Right lobe of liver (tissue), 6 donors: ENCODE data around the gene CFAP46. TPM values are rescaled to one million over a fixed set of nuclear protein-coding genes. Genes with fewer than 3 reads are reported as not detected.

Source experiments
- ATAC-seq, 4 donors: fragments of 200-7000 bp; cut with Tn5 transposase; one replicate each; pipeline ENCODE4 v1.9.1; 2020; ENCODE audit warnings: mild to moderate bottlenecking in 4 of 4, moderate library complexity in 4 of 4
- DNase-seq, 3 donors: peaks; one replicate each; pipeline ENCODE4 v3.0.0-alpha.2; 2020
- H3K27ac ChIP-seq, 3 donors: fragments of 200-600 bp; one replicate each; pipeline ENCODE4 v1.8.0; 2022
- H3K27me3 ChIP-seq, 2 donors: fragments of 200-600 bp; one replicate each; pipeline ENCODE4 v1.8.0; 2022
- H3K36me3 ChIP-seq, 4 donors: fragments of 200-600 bp; sonication (generic) in 1 of 4; one replicate each; pipeline versions ENCODE4 v1.5.1 to v1.8.0; 2017 to 2022; ENCODE audit warnings: control low read depth in 1 of 4
- H3K4me1 ChIP-seq, 4 donors: fragments of 200-600 bp; sonication (generic) in 1 of 4; one replicate each; pipeline versions ENCODE4 v1.5.1 to v1.8.0; 2017 to 2022; ENCODE audit warnings: control low read depth in 1 of 4
- H3K4me3 ChIP-seq, 3 donors: fragments of 200-600 bp; one replicate each; pipeline ENCODE4 v1.8.0; 2022
- H3K9me3 ChIP-seq, 4 donors: fragments of 200-600 bp; sonication (generic) in 1 of 4; one replicate each; pipeline versions ENCODE4 v1.5.1 to v1.8.0; 2017 to 2022; ENCODE audit warnings: control low read depth in 1 of 4
- CTCF ChIP-seq, 4 donors: fragments of 200-600 bp in 3 of 4; fragments of 450-650 bp in 1 of 4; IDR thresholded peaks; one replicate each; pipeline versions ENCODE4 v1.5.1 to v1.8.0; 2016 to 2022; ENCODE audit warnings: antibody characterized with exemption in 4 of 4, mild to moderate bottlenecking in 2 of 4
- POLR2A ChIP-seq: fragments of 450-650 bp; IDR thresholded peaks from one replicate; pipeline ENCODE4 v1.6.1; 2017; ENCODE audit warnings: antibody characterized with exemption, mild to moderate bottlenecking
- WGBS: methylation state at CpG from one replicate; pipeline ENCODE4 v1.1.6; 2018; ENCODE audit warnings: low coverage, low lambda C conversion rate; ENCODE audit not compliant: insufficient coverage; ENCODE audit errors: missing lambda C conversion rate; 5-methylcytosine and 5-hydroxymethylcytosine counted together
- intact Hi-C, 2 donors: fragments of 100-400 bp; cut with DNase I; formaldehyde crosslinking; loops; one replicate each; pipeline versions ENCODE4 v1.11.2 to v1.14.1; 2022
- total RNA-seq, 6 experiments: library from RNA; depleted of rRNA in 2 of 6; stranded (reverse); fragments of >200 nt in 2 of 6; fragmentation: NEBNext Ultra II Directional in 3 of 6; extraction: Animal tissue kit (Norgen Biotek cat#: 25700) in 3 of 6; gene quantifications; one replicate each; pipeline versions ENCODE4 v1.1.0 to v1.2.4, GENCODE V29; 2016 to 2023
- donor health status: DM: no; HTN: yes; CAD: no.
- donor health status: DM: no; HTN: no; CAD: no.
- donor health status: DM: no; HTN: no; CAD: no.
- donor health status: DM: no; HTN: yes; CAD: no.
- donor health status: DM: no; HTN: yes; CAD: no.

The CFAP46 gene
- total RNA-seq, 6 experiments from 2014 or later, result 0.16 to 0.67 (median 0.32) TPM

GRCh38 chr10:132989476-132990415, 47.4 kb upstream of the CFAP46 start:
- peak in 2 of 3 donors; percentile 13 to 47 for DNase-seq
- H3K27me3 ChIP-seq, result no peaks in the 10 kb centered on the region

DNA sequence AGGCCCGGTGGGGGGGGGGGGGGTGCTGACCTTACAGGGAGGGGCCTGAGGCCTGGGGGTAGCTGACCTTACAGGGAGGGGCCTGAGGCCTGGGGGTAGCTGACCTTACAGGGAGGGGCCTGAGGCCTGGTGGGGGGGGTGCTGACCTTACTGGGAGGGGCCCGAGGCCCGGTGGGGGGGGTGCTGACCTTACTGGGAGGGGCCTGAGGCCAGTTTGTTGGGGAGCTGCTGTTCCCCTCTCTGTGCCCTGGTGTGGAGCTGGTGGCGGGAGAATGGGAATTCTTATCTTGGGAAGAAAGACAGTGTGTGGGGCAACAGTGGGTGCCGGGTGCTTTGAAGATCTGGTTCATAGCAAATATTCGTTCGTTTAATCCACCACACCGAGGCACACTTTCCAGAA, 46.6 kb upstream of the CFAP46 start:
- H3K27me3 ChIP-seq, result no peaks in the 10 kb centered on the region
- 70% methylated on average over 5 of the region's 8 CpGs for WGBS
- no peak overlapping the region for H3K27ac ChIP-seq
- DNase-seq (peak in 2 of 3 donors; percentile 5 to 13), ATAC-seq (no peak)
- H3K4me1 ChIP-seq, result no peaks in the 10 kb centered on the region
- no peak overlapping the region for H3K4me3 ChIP-seq
- H3K9me3 ChIP-seq, result no peaks in the 10 kb centered on the region
- TF ChIP-seq POLR2A (no peak), CTCF (IDR thresholded peaks at IDR 0.05) (no peak)
- intact Hi-C loops, result no loop called here
- H3K36me3 ChIP-seq, result no peaks in the 10 kb centered on the region

More at GRCh38 chr10:132989476-132990415, 47.4 kb upstream of the CFAP46 start:
- H3K4me1 ChIP-seq, result no peaks in the 10 kb centered on the region
- H3K36me3 ChIP-seq, result no peaks in the 10 kb centered on the region
- no peaks in the 10 kb centered on the region for H3K9me3 ChIP-seq
- intact Hi-C loops, result no loop called here
- ATAC-seq, result no peak
- no peak overlapping the region for H3K4me3 ChIP-seq
- no peak overlapping the region for H3K27ac ChIP-seq
- WGBS, result 77% methylated on average over 29 of the region's 46 CpGs
- TF ChIP-seq POLR2A (no peak), CTCF (IDR thresholded peaks at IDR 0.05) (no peak)

- Histone ChIP-seq H3K9me3 (no peaks in the 10 kb centered on the region), H3K4me1 (no peaks in the 10 kb centered on the region), H3K27ac (no peak overlapping the region), H3K36me3 (no peaks in the 10 kb centered on the region), H3K4me3 (no peak overlapping the region), H3K27me3 (no peaks in the 10 kb centered on the region)
- no peak for TF ChIP-seq CTCF (IDR thresholded peaks at IDR 0.05)
- TF ChIP-seq POLR2A, result no peak
- DNase-seq (peak in 1 of 3 donors; percentile 51), ATAC-seq (no peak)
- intact Hi-C loops, result no loop called here
- WGBS, result 64% methylated on average over 15 of the region's 29 CpGs
Observed at GRCh38 chr10:132987671-132988571, 45.6 kb upstream of the CFAP46 start.

- DNase-seq (peak in 1 of 3 donors; percentile 13), ATAC-seq (no peak)
- Histone ChIP-seq H3K36me3 (no peaks in the 10 kb centered on the region), H3K9me3 (no peaks in the 10 kb centered on the region), H3K4me1 (no peaks in the 10 kb centered on the region), H3K4me3 (no peak overlapping the region), H3K27ac (no peak overlapping the region), H3K27me3 (no peaks in the 10 kb centered on the region)
- WGBS, result 74% methylated on average over 13 of the region's 14 CpGs
- no peak for TF ChIP-seq POLR2A
- TF ChIP-seq CTCF (IDR thresholded peaks at IDR 0.05), result no peak
- intact Hi-C loops, result no loop called here
Observed at GRCh38 chr10:132986978-132987377, 44.6 kb upstream of the CFAP46 start.
